Vagina (tissue), 2 donors: Measurements from ENCODE around the gene NLRP1. TPM values are rescaled to one million over a fixed set of nuclear protein-coding genes. Genes with fewer than 3 reads are reported as not detected.

ENCODE experiments used
- DNase-seq, 2 donors: peaks; one replicate each; pipeline ENCODE4 v3.0.0-alpha.2; 2017; ENCODE audit errors: extremely low spot score in 2 of 2
- H3K27ac ChIP-seq: fragments of 200-600 bp; sonication (generic); one replicate; pipeline ENCODE4 v1.5.1; 2019
- H3K27me3 ChIP-seq: fragments of 200-600 bp; sonication (generic); one replicate; pipeline ENCODE4 v1.5.1; 2019
- H3K36me3 ChIP-seq, 2 donors: fragments of 200-600 bp; sonication (generic); one replicate each; pipeline ENCODE4 v1.5.1; 2017 to 2019
- H3K4me1 ChIP-seq: fragments of 200-600 bp; sonication (generic); one replicate; pipeline ENCODE4 v1.5.1; 2019
- H3K4me3 ChIP-seq, 2 donors: fragments of 200-600 bp; sonication (generic); 1 replicate in 1 of 2; 2 replicates in 1 of 2; pipeline ENCODE4 v1.5.1; 2016 to 2019
- H3K9me3 ChIP-seq: fragments of 200-600 bp; sonication (generic); one replicate; pipeline ENCODE4 v1.5.1; 2019
- POLR2A ChIP-seq, 2 donors: fragments of 450-650 bp; IDR thresholded peaks; one replicate each; pipeline ENCODE4 v1.6.1; 2017; ENCODE audit warnings: antibody characterized with exemption in 2 of 2, mild to moderate bottlenecking in 2 of 2, moderate library complexity in 2 of 2
- POLR2AphosphoS5 ChIP-seq, 2 donors: sonication (generic); formaldehyde crosslinking; IDR thresholded peaks; one replicate each; pipeline ENCODE4 v1.9.0; 2017; ENCODE audit warnings: antibody characterized with exemption in 2 of 2, mild to moderate bottlenecking in 2 of 2, low read depth in 1 of 2; ENCODE audit not compliant: insufficient read depth in 1 of 2
- intact Hi-C: fragments of 100-400 bp; cut with DNase I; formaldehyde crosslinking; loops from one replicate; pipeline ENCODE4 v1.15.1; 2023
- total RNA-seq: library from RNA; depleted of rRNA; stranded (reverse); fragments of >200 nt; gene quantifications from one replicate; pipeline ENCODE4 v1.2.3, GENCODE V29; 2016
- TF ChIP-seq, protein P1 (sequence below), 3 experiments: fragments of 450-650 bp in 2 of 3; fragments of 200-600 bp in 1 of 3; sonication (generic) in 1 of 3; IDR thresholded peaks; one replicate each; pipeline ENCODE4 v1.5.1; 2017 to 2019; ENCODE audit warnings: antibody characterized with exemption in 3 of 3, mild to moderate bottlenecking in 2 of 3, moderate library complexity in 2 of 3

The NLRP1 gene
- total RNA-seq, 1 donor from 2014 or later: 83.7 TPM

DNA sequence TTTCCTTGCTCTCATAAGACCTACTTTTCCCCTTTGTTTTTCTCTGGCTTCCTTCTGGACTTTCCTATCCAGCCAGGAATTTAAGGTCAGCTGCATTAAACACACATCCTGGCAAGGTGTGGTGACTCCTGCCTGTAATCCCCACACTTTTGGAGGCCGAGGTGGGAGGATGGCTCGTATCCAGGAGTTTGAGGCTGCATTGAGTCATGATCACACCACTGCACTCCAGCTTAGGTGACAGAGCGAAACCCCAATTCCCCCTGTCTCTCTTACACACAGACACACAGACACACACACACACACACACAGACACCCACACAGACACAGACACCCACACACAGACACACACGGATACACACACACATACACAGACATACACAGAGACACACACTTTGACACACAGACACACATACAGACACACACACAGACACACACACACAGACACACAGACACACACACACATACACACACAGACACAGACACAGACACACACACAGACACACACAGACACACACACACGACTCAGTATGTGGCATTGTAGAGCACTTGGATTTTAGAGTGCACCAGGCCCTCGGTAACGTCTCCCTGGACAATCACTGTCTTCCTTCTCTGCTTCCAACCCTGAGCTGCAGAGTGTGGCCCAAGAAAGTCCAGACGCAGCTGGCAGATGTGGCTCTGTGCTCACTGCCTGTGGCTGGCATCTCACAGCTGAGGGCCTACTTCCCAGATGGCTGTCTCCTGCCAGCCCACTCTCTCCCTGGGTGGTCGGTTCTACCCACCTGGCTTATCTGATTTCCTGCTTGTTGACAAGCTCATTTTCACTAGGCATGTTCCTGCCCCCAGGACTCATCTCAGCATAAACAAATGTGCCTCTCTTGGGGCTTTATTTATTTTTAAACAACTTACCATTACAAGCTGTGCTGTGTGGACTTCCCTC lies 39.0 kb downstream of the NLRP1 start:
- H3K9me3 ChIP-seq: no peaks in the 10 kb centered on the region
- H3K27me3 ChIP-seq: no peaks in the 10 kb centered on the region
- peak in 1 of 2 donors; percentile 79 for DNase-seq
- peaks cover 13% of the 10 kb centered on the region for H3K4me1 ChIP-seq
- no peak overlapping the region for H3K4me3 ChIP-seq
- peak overlapping the region; percentile 38 for H3K27ac ChIP-seq
- H3K36me3 ChIP-seq: peaks cover 0 to 50% of the 10 kb centered on the region in 2 donors
- TF ChIP-seq, protein P1, sequence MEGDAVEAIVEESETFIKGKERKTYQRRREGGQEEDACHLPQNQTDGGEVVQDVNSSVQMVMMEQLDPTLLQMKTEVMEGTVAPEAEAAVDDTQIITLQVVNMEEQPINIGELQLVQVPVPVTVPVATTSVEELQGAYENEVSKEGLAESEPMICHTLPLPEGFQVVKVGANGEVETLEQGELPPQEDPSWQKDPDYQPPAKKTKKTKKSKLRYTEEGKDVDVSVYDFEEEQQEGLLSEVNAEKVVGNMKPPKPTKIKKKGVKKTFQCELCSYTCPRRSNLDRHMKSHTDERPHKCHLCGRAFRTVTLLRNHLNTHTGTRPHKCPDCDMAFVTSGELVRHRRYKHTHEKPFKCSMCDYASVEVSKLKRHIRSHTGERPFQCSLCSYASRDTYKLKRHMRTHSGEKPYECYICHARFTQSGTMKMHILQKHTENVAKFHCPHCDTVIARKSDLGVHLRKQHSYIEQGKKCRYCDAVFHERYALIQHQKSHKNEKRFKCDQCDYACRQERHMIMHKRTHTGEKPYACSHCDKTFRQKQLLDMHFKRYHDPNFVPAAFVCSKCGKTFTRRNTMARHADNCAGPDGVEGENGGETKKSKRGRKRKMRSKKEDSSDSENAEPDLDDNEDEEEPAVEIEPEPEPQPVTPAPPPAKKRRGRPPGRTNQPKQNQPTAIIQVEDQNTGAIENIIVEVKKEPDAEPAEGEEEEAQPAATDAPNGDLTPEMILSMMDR (IDR thresholded peaks at IDR 0.05): no peak
- TF ChIP-seq POLR2A (IDR thresholded peaks at IDR 0.05) (no peak), POLR2AphosphoS5 (IDR thresholded peaks at IDR 0.05; ENCODE audit: insufficient read depth in 1 of 2, low read depth in 1 of 2) (no peak)
- intact Hi-C loops: no loop called here

DNA sequence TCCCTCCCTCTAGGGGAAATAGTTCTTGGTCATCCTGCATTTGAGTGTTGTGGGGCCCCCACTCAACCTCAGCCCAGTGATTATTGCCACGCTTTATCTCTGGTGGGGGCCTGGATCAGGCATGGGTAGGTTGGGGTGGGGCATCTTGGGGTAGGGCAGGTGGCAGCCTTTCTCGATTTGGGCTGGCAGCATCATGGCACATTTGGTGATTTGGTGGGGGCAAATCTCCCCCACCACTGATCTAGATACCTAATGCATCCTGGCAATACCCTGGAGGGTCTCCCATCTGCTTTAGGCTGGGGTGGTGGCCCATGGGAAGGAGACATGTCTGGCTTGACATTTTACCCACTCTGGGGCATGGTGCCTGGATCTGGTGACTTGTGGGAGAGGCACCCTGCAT lies 40.2 kb downstream of the NLRP1 start:
- TF ChIP-seq, protein P1 (IDR thresholded peaks at IDR 0.05): no peak
- TF ChIP-seq POLR2A (IDR thresholded peaks at IDR 0.05): no peak
- TF ChIP-seq POLR2AphosphoS5 (IDR thresholded peaks at IDR 0.05; ENCODE audit: insufficient read depth in 1 of 2, low read depth in 1 of 2): no peak
- no peak overlapping the region for H3K27ac ChIP-seq
- H3K9me3 ChIP-seq: no peaks in the 10 kb centered on the region
- H3K4me3 ChIP-seq: no peak overlapping the region
- peak in 1 of 2 donors; percentile 56 for DNase-seq
- intact Hi-C loops: no loop called here
- no peaks in the 10 kb centered on the region for H3K27me3 ChIP-seq
- peaks cover 13% of the 10 kb centered on the region for H3K4me1 ChIP-seq
- H3K36me3 ChIP-seq: peaks cover 0 to 48% of the 10 kb centered on the region in 2 donors

DNA sequence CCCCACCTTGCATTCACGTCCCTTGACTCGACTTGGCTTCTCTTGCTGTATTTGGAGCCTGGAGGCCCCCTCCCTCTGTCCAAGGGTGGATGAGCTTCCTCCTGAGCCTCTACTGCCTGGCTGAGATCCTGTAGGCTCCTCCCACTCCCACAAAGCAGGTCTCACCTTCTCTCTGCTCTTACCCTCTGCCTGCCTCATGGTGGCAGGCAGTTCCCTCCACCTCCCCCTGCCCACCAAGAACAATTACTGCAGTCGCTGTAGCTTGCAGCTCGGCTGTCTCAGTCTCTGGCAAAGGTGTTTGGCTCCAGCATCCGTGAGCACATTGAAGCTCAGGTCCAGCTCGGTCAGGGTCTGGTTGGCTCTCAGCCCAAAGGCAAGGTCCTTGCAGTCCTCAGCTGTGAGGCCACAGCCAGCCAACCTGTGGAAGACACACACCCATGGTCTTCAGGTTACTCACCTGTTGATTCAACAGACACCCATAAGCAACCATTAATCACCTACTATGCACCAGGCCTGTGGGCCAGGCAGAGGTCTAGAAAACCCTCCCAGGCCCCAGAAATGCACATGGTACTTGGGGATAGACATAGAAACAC lies 42.6 kb downstream of the NLRP1 start:
- no peaks in the 10 kb centered on the region for H3K27me3 ChIP-seq
- no peak for TF ChIP-seq POLR2AphosphoS5 (IDR thresholded peaks at IDR 0.05; ENCODE audit: insufficient read depth in 1 of 2, low read depth in 1 of 2)
- TF ChIP-seq, protein P1 (IDR thresholded peaks at IDR 0.05): no peak
- no peak for TF ChIP-seq POLR2A (IDR thresholded peaks at IDR 0.05)
- DNase-seq: no peak
- intact Hi-C loops: no loop called here
- H3K9me3 ChIP-seq: no peaks in the 10 kb centered on the region
- peaks cover 0 to 61% of the 10 kb centered on the region in 2 donors for H3K36me3 ChIP-seq
- peaks cover 34% of the 10 kb centered on the region for H3K4me1 ChIP-seq
- H3K4me3 ChIP-seq: no peak overlapping the region
- peak overlapping the region; percentile 83 for H3K27ac ChIP-seq

DNA sequence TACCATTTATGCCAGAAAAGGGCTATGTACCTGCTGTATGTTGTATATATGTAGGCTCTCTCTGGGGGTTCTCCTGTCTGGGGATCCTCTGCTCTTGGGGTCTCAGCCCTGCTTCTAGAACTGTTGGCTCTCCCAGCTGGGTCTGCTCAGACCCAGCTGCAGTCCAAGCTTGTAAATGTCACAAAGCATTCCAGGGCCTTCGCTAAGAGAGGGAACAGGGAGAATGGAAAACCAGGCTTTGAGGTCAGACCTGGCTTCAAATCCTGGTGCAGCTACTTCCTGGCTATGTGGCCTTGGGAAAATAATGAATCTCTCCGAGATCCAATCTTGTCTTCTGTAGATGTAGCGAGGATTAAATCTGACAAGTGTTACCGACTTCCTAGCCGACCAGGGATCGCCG lies 44.0 kb downstream of the NLRP1 start:
- no peak for DNase-seq
- Histone ChIP-seq H3K36me3 (peaks cover 0 to 63% of the 10 kb centered on the region in 2 donors), H3K4me1 (peaks cover 36% of the 10 kb centered on the region), H3K27ac (peak overlapping the region; percentile 83), H3K9me3 (no peaks in the 10 kb centered on the region), H3K27me3 (no peaks in the 10 kb centered on the region), H3K4me3 (no peak overlapping the region)
- intact Hi-C loops: no loop called here
- peak in 1 of 2 donors; percentile 47 for TF ChIP-seq POLR2AphosphoS5 (IDR thresholded peaks at IDR 0.05; ENCODE audit: insufficient read depth in 1 of 2, low read depth in 1 of 2)
- TF ChIP-seq, protein P1 (IDR thresholded peaks at IDR 0.05): no peak
